ENCODE measurements around the gene HSD17B4.
"Not testable (repeated sequence)": the region's sequence is repeated elsewhere in the genome, so short reads cannot be mapped to it uniquely, and the experiment has no call there.

The HSD17B4 gene

GRCh38 chr5:119435436-119436132 lies 16.7 kb upstream of the HSD17B4 start:
- DNase-seq, result peak in 1 of 2 experiments; percentile 2

GRCh38 chr5:119437785-119438586 lies 14.3 kb upstream of the HSD17B4 start:
- DNase-seq, result not testable (repeated sequence)

DNA sequence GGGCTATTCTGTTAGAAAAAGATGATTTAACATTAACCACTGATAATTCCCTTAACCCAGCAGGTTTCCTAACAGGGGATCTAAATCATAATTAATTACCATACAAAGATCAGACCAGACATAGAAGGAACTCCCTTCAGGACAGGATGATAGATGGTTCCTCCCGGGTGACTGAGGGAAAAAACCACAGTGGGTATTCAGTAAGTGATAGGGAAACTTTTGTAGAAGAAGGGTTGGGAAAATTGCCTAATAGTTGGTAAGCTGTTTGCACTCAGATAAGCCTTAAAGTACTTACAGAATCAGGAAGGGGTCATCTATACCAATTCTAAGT lies 13.7 kb upstream of the HSD17B4 start:
- DNase-seq, result not testable (repeated sequence)

- no peak for DNase-seq
Observed at GRCh38 chr5:119439140-119439631, 13.1 kb upstream of the HSD17B4 start.

DNA sequence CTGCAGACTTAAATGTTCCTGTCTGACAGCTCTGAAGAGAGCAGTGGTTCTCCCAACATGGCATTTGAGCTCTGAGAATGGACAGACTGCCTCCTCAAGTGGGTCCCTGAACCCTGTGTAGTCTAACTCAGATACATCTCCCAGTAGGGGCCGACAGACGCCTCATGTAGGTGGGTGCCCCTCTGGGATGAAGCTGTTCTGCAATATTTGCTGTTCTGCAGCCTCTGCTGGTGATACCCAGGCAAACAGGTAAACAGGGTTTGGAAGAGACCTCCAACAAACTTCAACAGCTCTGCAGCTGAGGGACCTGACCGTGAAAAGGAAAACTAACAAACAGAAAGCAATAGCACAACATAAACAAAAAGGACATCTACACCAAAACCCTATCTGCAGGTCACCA lies 12.7 kb upstream of the HSD17B4 start:
- DNase-seq, result not testable (repeated sequence)

DNA sequence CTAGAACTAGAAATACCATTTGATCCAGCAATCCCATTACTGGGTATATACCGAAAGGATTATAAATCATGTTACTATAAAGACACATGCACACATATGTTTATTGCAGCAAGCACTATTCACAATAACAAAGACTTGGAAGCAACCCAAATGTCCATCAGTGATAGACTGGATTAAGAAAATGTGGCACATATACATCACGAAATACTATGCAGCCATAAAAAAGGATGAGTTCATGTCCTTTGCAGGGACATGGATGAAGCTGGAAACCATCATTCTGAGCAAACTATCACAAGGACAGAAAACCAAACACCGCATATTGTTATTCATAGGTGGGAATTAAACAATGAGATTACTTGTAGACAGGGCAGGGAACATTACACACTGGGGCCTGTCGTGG lies 7.7 kb upstream of the HSD17B4 start:
- not testable (repeated sequence) for DNase-seq

- no peak for DNase-seq
Observed at GRCh38 chr5:119445544-119445943, 6.8 kb upstream of the HSD17B4 start.

DNA sequence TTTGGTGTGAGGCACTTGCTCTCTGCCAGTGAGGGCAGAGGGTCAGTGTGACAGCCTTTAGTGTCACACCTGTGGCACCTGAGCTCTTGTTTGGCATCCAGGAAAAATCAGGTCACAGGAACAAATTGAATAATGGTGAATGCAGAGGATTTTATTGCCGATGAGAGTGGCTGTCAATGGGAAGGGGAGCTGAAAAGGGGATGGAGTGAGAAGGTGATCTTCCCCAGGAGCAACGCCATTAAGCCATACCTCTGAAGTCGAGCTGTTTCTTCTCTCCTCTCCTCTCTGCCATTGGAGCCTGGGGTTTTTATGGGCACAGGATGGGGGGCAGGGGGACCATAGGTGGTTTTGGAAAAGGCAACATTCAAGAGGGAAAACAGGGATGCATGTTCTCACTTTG lies 2.4 kb upstream of the HSD17B4 start:
- DNase-seq, result no peak

GRCh38 chr5:119450627-119451026 lies 1.7 kb upstream of the HSD17B4 start:
- not testable (repeated sequence) for DNase-seq

DNA sequence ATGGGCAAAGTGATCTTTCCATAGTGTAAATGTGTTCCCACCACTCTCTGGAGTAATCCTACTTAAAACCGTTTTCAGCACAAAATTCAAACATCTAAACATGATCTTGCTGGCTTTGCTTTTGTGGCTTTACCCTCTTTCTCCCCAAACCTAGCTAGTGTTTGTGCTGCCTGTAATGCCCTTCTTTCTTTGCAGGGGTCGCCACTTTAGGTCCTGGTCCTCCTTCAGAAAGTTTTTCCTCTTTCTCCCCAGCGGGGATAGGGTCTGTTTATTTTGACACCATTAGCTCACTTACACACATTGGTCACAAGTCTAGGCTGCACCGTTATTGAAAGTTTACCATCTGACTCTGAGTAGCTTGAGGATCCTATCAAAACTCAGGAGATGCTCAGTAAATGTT lies 736 bp upstream of the HSD17B4 start:
- no peak for DNase-seq

- DNase-seq, result no peak
Observed at GRCh38 chr5:119452060-119452372, 281 bp upstream of the HSD17B4 start.

DNA sequence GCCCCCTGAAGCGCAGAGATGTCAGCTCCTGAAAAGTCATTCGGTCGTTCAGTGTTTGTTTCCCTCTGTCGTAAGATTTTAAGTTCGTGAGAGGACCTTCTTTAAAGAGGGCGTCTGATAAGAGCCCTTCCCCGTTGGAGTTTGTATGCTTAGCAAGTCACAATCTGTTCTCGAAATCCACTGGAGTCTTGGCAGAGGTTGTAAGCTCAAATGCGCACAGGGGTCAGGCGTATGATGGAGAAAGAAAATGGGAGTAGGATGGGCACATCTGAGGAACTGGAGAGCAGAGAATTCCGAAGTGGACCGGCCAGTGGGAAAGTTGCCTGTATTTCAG lies 710 bp downstream of the HSD17B4 start:
- no peak for DNase-seq

GRCh38 chr5:119454171-119454570 lies 1.9 kb downstream of the HSD17B4 start:
- DNase-seq, result no peak

DNA sequence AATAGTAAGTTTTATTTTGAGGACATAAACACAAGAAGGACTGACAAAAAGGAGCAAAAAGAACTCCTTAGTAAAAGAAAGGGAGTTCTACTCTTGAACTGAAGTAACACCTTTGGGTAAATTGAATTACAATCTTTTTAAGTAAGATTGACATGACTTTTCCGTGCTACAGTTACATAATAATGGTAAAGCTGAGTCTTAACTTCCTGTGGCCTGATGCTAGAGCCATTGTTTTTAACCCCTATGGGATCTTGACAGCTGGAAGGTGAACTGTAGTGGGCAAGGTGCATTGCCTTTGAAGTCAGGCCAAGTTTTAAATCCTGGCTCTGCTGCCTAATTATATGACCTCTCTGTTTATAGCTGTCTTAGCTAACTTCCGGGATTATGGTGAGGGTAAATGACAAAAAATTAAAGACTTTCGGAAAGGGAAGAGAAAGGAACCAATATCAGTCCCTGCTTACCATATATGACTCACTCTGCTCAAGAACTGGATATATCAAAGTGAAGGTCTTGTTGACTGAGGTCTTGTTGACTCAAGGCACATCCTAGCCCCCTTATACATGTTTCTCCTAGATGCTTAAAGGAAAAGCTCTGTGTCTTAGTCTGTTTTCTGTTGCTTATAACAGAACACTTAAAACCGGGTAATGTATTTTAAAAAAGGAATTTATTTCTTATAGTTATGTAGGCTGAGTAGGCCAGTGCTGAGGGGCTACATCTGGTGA lies 6.8 kb downstream of the HSD17B4 start:
- no peak for DNase-seq

GRCh38 chr5:119465640-119466039 lies 13.3 kb downstream of the HSD17B4 start:
- no peak for DNase-seq

DNA sequence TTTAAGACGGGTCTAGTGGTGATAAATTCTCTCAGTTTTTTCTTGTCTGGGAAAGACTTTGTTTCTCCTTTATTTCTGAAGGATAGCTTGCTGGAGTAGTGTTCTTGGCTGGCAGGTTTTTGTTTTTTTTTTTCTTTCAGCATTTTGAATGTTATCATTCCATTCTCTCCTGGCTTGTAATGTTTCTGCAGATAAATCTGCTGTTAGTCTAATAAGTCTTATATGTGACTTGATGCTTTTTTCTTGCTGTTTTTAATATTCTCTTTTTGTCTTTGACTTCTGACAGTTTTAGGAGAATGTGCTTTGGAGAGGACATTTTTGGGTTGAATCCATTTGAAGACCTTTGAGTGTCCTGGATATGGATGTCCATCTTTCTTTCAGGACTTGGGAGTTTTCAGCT lies 16.0 kb downstream of the HSD17B4 start:
- DNase-seq, result no peak

DNA sequence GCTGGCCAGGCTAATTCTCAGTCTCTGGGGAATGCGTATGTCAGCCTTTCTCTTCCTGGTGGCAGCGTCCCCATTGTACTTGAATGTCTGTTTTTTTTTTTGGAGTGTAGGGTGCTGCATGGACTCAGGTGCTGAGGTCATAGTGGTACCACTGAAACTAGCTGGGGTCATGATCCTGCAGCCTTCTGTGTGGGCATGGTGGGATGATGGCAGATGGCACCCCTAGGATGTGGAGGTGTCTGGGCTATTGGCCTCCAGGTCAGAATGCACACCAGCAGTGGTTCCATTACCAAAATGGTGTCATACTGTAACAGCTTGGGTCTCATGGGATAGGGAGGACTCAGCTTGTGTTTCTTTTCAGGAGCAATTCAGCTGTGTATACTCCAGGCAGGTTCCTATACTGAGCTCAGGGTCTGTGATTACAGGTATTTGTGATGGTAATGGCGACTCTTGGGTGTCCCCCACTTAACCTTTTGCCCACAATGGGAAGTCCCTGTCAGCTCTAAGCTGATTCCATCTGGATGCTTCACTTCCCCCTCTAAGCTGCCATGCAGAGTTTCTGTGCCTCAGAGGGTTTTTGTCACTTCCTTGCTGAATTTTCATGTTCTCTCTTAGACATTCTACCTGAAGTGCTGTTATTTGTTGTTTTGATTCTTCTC lies 17.9 kb downstream of the HSD17B4 start:
- no peak for DNase-seq

DNA sequence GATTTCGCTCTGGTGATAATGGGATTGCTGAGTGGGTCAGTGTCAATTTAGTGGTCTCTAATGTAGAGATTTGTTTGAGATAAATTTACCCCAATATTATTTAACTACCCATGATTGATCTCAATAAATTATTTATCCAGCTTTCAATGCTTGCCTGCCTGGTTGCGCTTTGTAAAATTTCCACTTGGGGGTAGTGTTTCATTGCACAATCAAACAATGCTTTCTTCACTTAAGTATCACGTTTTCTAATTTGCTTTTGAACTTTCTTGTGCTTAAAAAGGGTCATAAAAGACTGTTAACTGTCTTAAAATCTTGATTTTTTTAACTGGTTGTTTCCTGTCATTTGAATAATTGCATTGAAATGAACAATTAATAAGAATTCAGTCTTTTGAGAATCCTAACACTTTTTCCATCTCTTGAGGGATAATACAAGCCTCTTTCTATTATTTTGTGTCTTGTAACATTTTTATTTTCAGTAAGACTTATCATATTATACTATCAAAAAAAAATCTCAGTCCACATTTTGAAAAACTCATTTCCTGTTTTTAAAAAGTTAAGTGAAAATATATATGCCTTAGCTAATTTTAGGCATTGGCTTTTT lies 18.7 kb downstream of the HSD17B4 start:
- DNase-seq, result peak in 1 of 2 experiments; percentile 38

GRCh38 chr5:119473241-119473640 lies 20.9 kb downstream of the HSD17B4 start:
- no peak for DNase-seq

- DNase-seq, result no peak
Observed at GRCh38 chr5:119476341-119476740, 24.0 kb downstream of the HSD17B4 start.

- DNase-seq, result no peak
Observed at GRCh38 chr5:119478781-119479180, 26.5 kb downstream of the HSD17B4 start.

DNA sequence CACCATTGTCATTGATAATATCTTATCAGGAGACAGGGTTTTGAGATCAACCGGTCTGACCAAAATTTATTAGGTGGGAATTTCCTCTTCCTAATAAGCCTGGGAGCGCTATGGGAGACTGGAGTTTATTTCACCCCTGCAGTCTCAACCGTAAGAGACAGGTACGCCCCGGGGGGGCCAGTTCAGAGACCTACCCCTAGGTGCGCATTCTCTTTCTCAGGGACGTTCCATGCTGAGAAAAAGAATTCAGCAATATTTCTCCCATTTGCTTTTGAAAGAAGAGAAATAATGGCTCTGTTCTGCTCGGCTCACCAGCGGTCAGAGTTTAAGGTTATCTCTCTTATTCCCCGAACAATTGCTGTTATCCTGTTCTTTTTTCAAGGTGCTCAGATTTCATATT lies 28.3 kb downstream of the HSD17B4 start:
- not testable (repeated sequence) for DNase-seq

- no peak for DNase-seq
Observed at GRCh38 chr5:119483155-119483554, 30.9 kb downstream of the HSD17B4 start.

Data from NCI-H2081 (cell line).